Pancreas (tissue), 10 donors: ENCODE data around the gene MPC1. TPM values are rescaled to one million over a fixed set of nuclear protein-coding genes. Genes with fewer than 3 reads are reported as not detected.
"Not testable (repeated sequence)": the region's sequence is repeated elsewhere in the genome, so short reads cannot be mapped to it uniquely, and the experiment has no call there.

ENCODE experiments used
- ATAC-seq, 4 donors: fragments of 200-7000 bp; cut with Tn5 transposase; one replicate each; pipeline versions ENCODE4 v1.8.0 to v1.9.1; 2020; ENCODE audit warnings: mild to moderate bottlenecking in 4 of 4, moderate library complexity in 4 of 4
- DNase-seq, 6 donors: peaks; one replicate each; pipeline ENCODE4 v3.0.0-alpha.2; 2020
- FAIRE-seq: peaks from 2 replicates; lab custom pipeline; 2012; peaks lifted over from hg19 to GRCh38; lab: Jason Lieb, UNC
- H3K27ac ChIP-seq, 4 donors: fragments of 200-600 bp; sonication (generic); 1 replicate in 3 of 4; 2 replicates in 1 of 4; pipeline versions ENCODE4 v1.5.0 to v1.8.0; 2020
- H3K27me3 ChIP-seq, 4 donors: fragments of 200-600 bp; one replicate each; pipeline ENCODE4 v1.8.0; 2021
- H3K36me3 ChIP-seq, 3 donors: fragments of 200-600 bp; sonication (generic) in 1 of 3; one replicate each; pipeline versions ENCODE4 v1.5.0 to v1.8.0; 2020 to 2021
- H3K4me1 ChIP-seq, 3 donors: fragments of 200-600 bp; one replicate each; pipeline ENCODE4 v1.8.0; 2021
- H3K4me3 ChIP-seq, 4 donors: fragments of 200-600 bp; sonication (generic) in 2 of 4; one replicate each; pipeline versions ENCODE4 v1.5.0 to v1.8.0; 2020 to 2021
- H3K9me3 ChIP-seq, 4 donors: fragments of 200-600 bp; one replicate each; pipeline ENCODE4 v1.8.0; 2021
- CTCF ChIP-seq, 4 donors: fragments of 200-600 bp; sonication (generic) in 3 of 4; IDR thresholded peaks; one replicate each; pipeline versions ENCODE4 v1.5.0 to v1.8.0; 2021; ENCODE audit warnings: antibody characterized with exemption in 4 of 4
- WGBS, 2 donors: extraction: QIAGEN DNeasy Blood & Tissue Kit; methylation state at CpG; one replicate each; pipeline ENCODE4 v1.1.7; 2013; 5-methylcytosine and 5-hydroxymethylcytosine counted together
- intact Hi-C, 3 donors: fragments of 100-400 bp; cut with DNase I; formaldehyde crosslinking; loops; one replicate each; pipeline versions ENCODE4 v1.11.1 to v1.14.2; 2022
- polyA plus RNA-seq, 2 donors: library from polyadenylated mRNA; stranded (reverse); fragments of 200-250 nt; gene quantifications; one replicate each; pipeline ENCODE4 v1.2.3, GENCODE V29; 2013
- total RNA-seq, 6 donors: library from RNA; stranded (reverse); fragmentation: NEBNext Ultra II Directional in 4 of 6; extraction: Animal tissue kit (Norgen Biotek cat#: 25700) in 4 of 6; gene quantifications; one replicate each; pipeline versions ENCODE4 v1.2.1 to v1.2.4, GENCODE V29; 2021 to 2023
- donor health status: healthy with polysubstance abuse.
- donor health status: DM: no; HTN: no; CAD: no; lungs with moderate emphysema.
- donor health status: DM: no; HTN: no; CAD: no.
- donor health status: control.
- donor health status: control.
- donor health status: Bipolar disorder and iron deficiency.
- donor health status: DM: yes; HTN: yes; CAD: no.
- donor health status: DM: no; HTN: no; CAD: no.
- donor health status: DM: no; HTN: no; CAD: no.
- donor health status: DM: yes; HTN: yes; CAD: no.

MPC1 gene
- total and polyA plus RNA-seq, 8 donors = 17.0 to 56.3 (median 26.8) TPM

GRCh38 chr6:166369782-166370181 is 13.0 kb downstream of the MPC1 start:
- no peak for TF ChIP-seq CTCF (IDR thresholded peaks at IDR 0.05)
- ATAC-seq (no peak), FAIRE-seq (no peak), DNase-seq (no peak)
- Histone ChIP-seq H3K4me3 (no peak overlapping the region), H3K9me3 (no peaks in the 10 kb centered on the region), H3K36me3 (peaks cover 2 to 13% (median 3%) of the 10 kb centered on the region in 3 donors), H3K4me1 (no peaks in the 10 kb centered on the region), H3K27ac (no peak overlapping the region), H3K27me3 (no peaks in the 10 kb centered on the region)
- 90 to 92% methylated on average over 3 of the region's 3 CpGs for WGBS, 2 donors
- intact Hi-C loops = no loop called here

- no peaks in the 10 kb centered on the region for H3K4me1 ChIP-seq
- FAIRE-seq (no peak), DNase-seq (no peak), ATAC-seq (no peak)
- no peak overlapping the region for H3K27ac ChIP-seq
- no peak for TF ChIP-seq CTCF (IDR thresholded peaks at IDR 0.05)
- intact Hi-C loops = no loop called here
- 94 to 97% methylated on average over 3 of the region's 3 CpGs for WGBS, 2 donors
- no peaks in the 10 kb centered on the region for H3K9me3 ChIP-seq
- peaks cover 4 to 19% (median 10%) of the 10 kb centered on the region in 3 donors for H3K36me3 ChIP-seq
- no peak overlapping the region for H3K4me3 ChIP-seq
- H3K27me3 ChIP-seq = no peaks in the 10 kb centered on the region
These were observed 15.8 kb downstream of the MPC1 start for GRCh38 chr6:166366921-166367320.

GRCh38 chr6:166365806-166366205 is 16.9 kb downstream of the MPC1 start:
- DNase-seq = no peak
- no peaks in the 10 kb centered on the region for H3K27me3 ChIP-seq
- intact Hi-C loops = no loop called here
- H3K27ac ChIP-seq = no peak overlapping the region
- ATAC-seq = no peak
- H3K4me3 ChIP-seq = no peak overlapping the region
- H3K9me3 ChIP-seq = no peaks in the 10 kb centered on the region
- no peak for FAIRE-seq
- 79 to 85% methylated on average over 6 of the region's 6 CpGs for WGBS, 2 donors
- no peak for TF ChIP-seq CTCF (IDR thresholded peaks at IDR 0.05)
- peaks cover 4 to 19% (median 10%) of the 10 kb centered on the region in 3 donors for H3K36me3 ChIP-seq
- H3K4me1 ChIP-seq = no peaks in the 10 kb centered on the region

GRCh38 chr6:166365221-166365620 is 17.5 kb downstream of the MPC1 start:
- no peak for ATAC-seq
- no peak for DNase-seq
- H3K27ac ChIP-seq = no peak overlapping the region
- 82 to 85% methylated on average over 2 of the region's 2 CpGs for WGBS, 2 donors
- FAIRE-seq = no peak
- intact Hi-C loops = no loop called here
- H3K9me3 ChIP-seq = no peaks in the 10 kb centered on the region
- H3K4me1 ChIP-seq = no peaks in the 10 kb centered on the region
- H3K36me3 ChIP-seq = peaks cover 4 to 19% (median 10%) of the 10 kb centered on the region in 3 donors
- no peaks in the 10 kb centered on the region for H3K27me3 ChIP-seq
- no peak overlapping the region for H3K4me3 ChIP-seq
- no peak for TF ChIP-seq CTCF (IDR thresholded peaks at IDR 0.05)

- intact Hi-C loops = no loop called here
- no peaks in the 10 kb centered on the region for H3K27me3 ChIP-seq
- no peaks in the 10 kb centered on the region for H3K4me1 ChIP-seq
- ATAC-seq = no peak
- whole genome bisulfite sequencing, 2 donors = 88 to 93% methylated on average over 7 of the region's 7 CpGs
- no peak for FAIRE-seq
- H3K4me3 ChIP-seq = no peak overlapping the region
- H3K36me3 ChIP-seq = peaks cover 4 to 19% (median 10%) of the 10 kb centered on the region in 3 donors
- no peak for DNase-seq
- H3K9me3 ChIP-seq = no peaks in the 10 kb centered on the region
- no peak for TF ChIP-seq CTCF (IDR thresholded peaks at IDR 0.05)
- H3K27ac ChIP-seq = no peak overlapping the region
These were observed 18.3 kb downstream of the MPC1 start for GRCh38 chr6:166364456-166364855.

- H3K4me3 ChIP-seq, FAIRE-seq, intact Hi-C loops, ATAC-seq, H3K4me1 ChIP-seq, DNase-seq, H3K27ac ChIP-seq, H3K9me3 ChIP-seq, H3K27me3 ChIP-seq: not testable (repeated sequence)
- WGBS, 2 donors = 95 to 97% methylated on average over 4 of the region's 4 CpGs
- peaks cover 4 to 19% (median 10%) of the 10 kb centered on the region in 3 donors for H3K36me3 ChIP-seq
These were observed 20.3 kb downstream of the MPC1 start for GRCh38 chr6:166362427-166362826.
